GM12891 (cell line): ENCODE measurements around the gene SORCS2.

Experiments
- PAX5 ChIP-seq: IDR thresholded peaks from 2 replicates; pipeline ENCODE4 v1.6.1; 2011; ENCODE audit warnings: low read length, moderate library complexity, mild to moderate bottlenecking; ENCODE audit not compliant: insufficient read depth, severe bottlenecking
- POLR2A ChIP-seq: IDR thresholded peaks from 2 replicates; pipeline ENCODE4 v1.6.1; 2011; ENCODE audit warnings: low read depth, low read length, control low read depth
- POLR2AphosphoS5 ChIP-seq: IDR thresholded peaks from 2 replicates; pipeline ENCODE4 v1.6.1; 2011; ENCODE audit warnings: low read depth, low read length, control low read depth
- POU2F2 ChIP-seq: IDR thresholded peaks from 2 replicates; pipeline ENCODE4 v1.6.1; 2011; ENCODE audit warnings: low read depth, mild to moderate bottlenecking, control low read depth, low read length, moderate library complexity
- SPI1 ChIP-seq: IDR thresholded peaks from 2 replicates; pipeline ENCODE4 v1.6.1; 2011; ENCODE audit warnings: low read depth, low read length, control low read depth
- TAF1 ChIP-seq: IDR thresholded peaks from 2 replicates; pipeline ENCODE4 v1.6.1; 2011; ENCODE audit warnings: low read depth, low read length, control low read depth

DNA sequence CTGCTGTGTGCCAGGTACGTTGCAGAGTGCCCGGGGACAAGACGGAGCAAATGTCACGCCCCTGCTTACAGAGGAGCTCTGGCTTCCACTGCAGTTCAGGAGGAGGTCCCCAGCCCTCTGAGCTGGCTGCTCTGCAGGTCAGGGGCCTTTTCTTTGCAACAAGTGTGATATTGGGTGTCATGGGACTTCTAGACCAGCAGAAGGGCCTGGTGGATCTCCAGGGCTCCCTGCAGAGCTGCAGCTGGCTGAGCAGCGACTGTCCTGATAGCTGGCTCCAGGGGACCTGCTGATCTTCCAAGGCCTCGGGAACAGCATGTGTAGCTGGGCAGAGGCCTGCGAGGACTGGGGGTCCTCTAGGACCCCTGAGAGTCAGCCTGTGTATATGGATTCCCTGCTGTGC is 120.4 kb downstream of the SORCS2 start:
- no peak for TF ChIP-seq POLR2A
- no peak for TF ChIP-seq POLR2AphosphoS5
- no peak for TF ChIP-seq POU2F2
- TF ChIP-seq TAF1, result no peak
- no peak for TF ChIP-seq PAX5
- no peak for TF ChIP-seq SPI1
